K562 (cell line): Measurements from ENCODE around the gene BOLA3. TPM values are rescaled to one million over a fixed set of nuclear protein-coding genes. Genes with fewer than 3 reads are reported as not detected.

ENCODE experiments used
- ATAC-seq: fragments of 200-7000 bp; cut with Tn5 transposase; 3 replicates; pipeline ENCODE4 v1.9.1; 2020; ENCODE audit warnings: moderate library complexity
- BruUV-seq: library from RNA; stranded (reverse); fragments of 400-500 nt; replicated peaks from 2 replicates; lab custom pipeline; 2021; lab: Mats Ljungman, UMichigan
- CTCF ChIA-PET: fragments of 300-600 bp; formaldehyde crosslinking; extraction: SDS; loops from one replicate; lab custom pipeline; 2021; ENCODE audit warnings: low intra/inter-chr PET ratio; lab: Yijun Ruan, JAX
- POLR2A ChIA-PET: fragments of 300-600, 350-650 bp; sonication (Branson Sonifier 250); formaldehyde crosslinking; extraction: SDS; loops from one replicate; lab custom pipeline; 2021; ENCODE audit warnings: antibody characterized with exemption, inconsistent platforms; lab: Yijun Ruan, JAX
- DNase-seq, 4 experiments: peaks; one replicate each; pipeline versions ENCODE4 v3.0.0 to v3.0.0-alpha.2; 2011 to 2018; ENCODE audit warnings: low spot score in 3 of 4, mixed read lengths in 3 of 4; ENCODE audit errors: extremely low read depth in 1 of 4
- FAIRE-seq: peaks from 2 replicates; lab custom pipeline; 2011; peaks lifted over from hg19 to GRCh38; lab: Jason Lieb, UNC
- H2AFZ ChIP-seq: 2 replicates; pipeline ENCODE4 v1.6.0; 2011; ENCODE audit warnings: low read depth, low read length, control low read depth, inconsistent platforms
- H3K27ac ChIP-seq: fragments of 200-600 bp; 3 replicates; pipeline ENCODE4 v1.8.0; 2011; ENCODE audit warnings: low read depth, mild to moderate bottlenecking, control low read depth, inconsistent platforms, low read length, moderate library complexity, mixed read lengths; ENCODE audit errors: extremely low read depth
- H3K27me3 ChIP-seq, 2 experiments: fragments of 300-600 bp in 1 of 2; 2 replicates in 1 of 2; 3 replicates in 1 of 2; pipeline versions ENCODE4 v1.6.0 to v1.8.0; 2011; ENCODE audit warnings: inconsistent platforms in 2 of 2, low read length in 2 of 2, mild to moderate bottlenecking in 1 of 2, mixed read lengths in 1 of 2, moderate library complexity in 1 of 2; ENCODE audit not compliant: control insufficient read depth in 2 of 2, insufficient read depth in 2 of 2
- H3K36me3 ChIP-seq: fragments of 300-600 bp; 3 replicates; pipeline ENCODE4 v1.8.0; 2011; ENCODE audit warnings: mild to moderate bottlenecking, low read length, inconsistent platforms; ENCODE audit not compliant: control insufficient read depth, insufficient read depth
- H3K4me1 ChIP-seq, 2 experiments: fragments of 200-600 bp in 1 of 2; replicated peaks in 1 of 2; 2 replicates in 1 of 2; 3 replicates in 1 of 2; pipeline versions ENCODE4 v1.5.1 to v1.8.0; 2011; ENCODE audit warnings: inconsistent platforms in 2 of 2, low read length in 2 of 2, mild to moderate bottlenecking in 1 of 2, mixed read lengths in 1 of 2, moderate library complexity in 1 of 2; ENCODE audit not compliant: control insufficient read depth in 2 of 2, insufficient read depth in 2 of 2
- H3K4me2 ChIP-seq: 2 replicates; pipeline ENCODE4 v1.6.1; 2011; ENCODE audit warnings: low read length, control low read depth, inconsistent platforms, mixed read lengths; ENCODE audit not compliant: insufficient read depth
- H3K4me3 ChIP-seq: fragments of 200-600 bp; sonication (generic), shearing (Covaris generic); 2 replicates; pipeline ENCODE4 v1.5.1; 2016; ENCODE audit warnings: control low read depth, inconsistent platforms
- H3K79me2 ChIP-seq: fragments of 200-600 bp; 3 replicates; pipeline ENCODE4 v1.8.0; 2011; ENCODE audit warnings: low read length, inconsistent platforms; ENCODE audit not compliant: control insufficient read depth, insufficient read depth
- H3K9ac ChIP-seq, 2 experiments: 2 replicates each; pipeline versions ENCODE4 v1.6.0 to v1.6.1; 2011; ENCODE audit warnings: low read depth in 2 of 2, low read length in 2 of 2, control low read depth in 1 of 2, inconsistent platforms in 1 of 2, mild to moderate bottlenecking in 1 of 2, mixed read lengths in 1 of 2; ENCODE audit not compliant: insufficient read depth in 1 of 2
- H3K9me1 ChIP-seq: one replicate; pipeline ENCODE4 v1.6.0; 2011; ENCODE audit warnings: inconsistent platforms, mild to moderate bottlenecking, low read length, moderate library complexity; ENCODE audit not compliant: control insufficient read depth, insufficient read depth
- H3K9me3 ChIP-seq: replicated peaks from 2 replicates; pipeline ENCODE4 v1.5.1; 2011; ENCODE audit warnings: low read depth, low read length, inconsistent platforms; ENCODE audit not compliant: control insufficient read depth, insufficient read depth
- H4K20me1 ChIP-seq: replicated peaks from 2 replicates; pipeline ENCODE4 v1.6.1; 2011; ENCODE audit warnings: low read length, inconsistent platforms, mixed read lengths; ENCODE audit not compliant: control insufficient read depth, insufficient read depth
- CBFA2T3 ChIP-seq: fragments of 450-650 bp; IDR thresholded peaks from 2 replicates; pipeline ENCODE4 v1.6.1; 2017
- CC2D1A ChIP-seq: fragments of 450-650 bp; IDR thresholded peaks from 2 replicates; pipeline ENCODE4 v1.6.1; 2017; ENCODE audit warnings: mild to moderate bottlenecking
- CHD4 ChIP-seq: fragments of 200-600 bp; sonication (generic); IDR thresholded peaks from 3 replicates; pipeline ENCODE4 v1.6.1; 2012; ENCODE audit warnings: low read depth, mild to moderate bottlenecking, mixed read lengths, low read length, inconsistent platforms; ENCODE audit not compliant: insufficient read depth, insufficient replicate concordance, poor library complexity, severe bottlenecking
- ELF4 ChIP-seq: fragments of 450-650 bp; formaldehyde crosslinking; IDR thresholded peaks from 2 replicates; pipeline ENCODE4 v1.4.0; 2022; ENCODE audit warnings: missing genetic modification characterization
- GTF2A2 ChIP-seq: IDR thresholded peaks from 2 replicates; pipeline ENCODE4 v1.6.1; 2016; ENCODE audit warnings: mild to moderate bottlenecking, missing genetic modification characterization, missing compliant biosample characterization
- L3MBTL2 ChIP-seq: fragments of 450-650 bp; IDR thresholded peaks from 2 replicates; pipeline ENCODE4 v1.6.1; 2016; ENCODE audit warnings: mild to moderate bottlenecking, moderate library complexity
- POLR2H ChIP-seq: IDR thresholded peaks from 2 replicates; pipeline ENCODE4 v1.6.1; 2016; ENCODE audit warnings: missing genetic modification characterization, low read depth, mild to moderate bottlenecking, control low read depth, missing compliant biosample characterization, moderate library complexity
- SNIP1 ChIP-seq: fragments of 450-650 bp; IDR thresholded peaks from 2 replicates; pipeline ENCODE4 v1.7.1; 2017; ENCODE audit warnings: low read depth, mild to moderate bottlenecking
- TARDBP ChIP-seq: fragments of 450-650 bp; IDR thresholded peaks from 2 replicates; pipeline ENCODE4 v1.6.1; 2016
- THRAP3 ChIP-seq: fragments of 450-650 bp; IDR thresholded peaks from 2 replicates; pipeline ENCODE4 v1.6.1; 2016; ENCODE audit warnings: mild to moderate bottlenecking, inconsistent platforms, borderline replicate concordance
- TRIM25 ChIP-seq: fragments of 450-650 bp; IDR thresholded peaks from 2 replicates; pipeline ENCODE4 v1.7.0; 2016; ENCODE audit warnings: borderline replicate concordance
- ZNF165 ChIP-seq: fragments of 250-450 bp; sonication (Bioruptor Pico); IDR thresholded peaks from 2 replicates; pipeline ENCODE4 v1.4.0; 2020; ENCODE audit warnings: borderline replicate concordance
- ZNF174 ChIP-seq: fragments of 250-450 bp; sonication (Bioruptor Pico); IDR thresholded peaks from 2 replicates; pipeline ENCODE4 v1.4.0; 2020; ENCODE audit warnings: mild to moderate bottlenecking
- ZNF280A ChIP-seq: fragments of 450-650 bp; IDR thresholded peaks from 2 replicates; pipeline ENCODE4 v1.6.1; 2018; ENCODE audit warnings: mild to moderate bottlenecking, low read depth; ENCODE audit not compliant: partially characterized antibody
- ZNF512 ChIP-seq: IDR thresholded peaks from 2 replicates; pipeline ENCODE4 v1.6.1; 2016; ENCODE audit warnings: missing genetic modification characterization, missing compliant biosample characterization
- ZNF644 ChIP-seq: fragments of 200-800 bp; sonication (Bioruptor generic); IDR thresholded peaks from 2 replicates; pipeline ENCODE4 v1.6.1; 2016; ENCODE audit warnings: low read depth, missing genetic modification characterization, missing compliant biosample characterization
- WGBS: fragments of 100-300 bp; shearing (Covaris generic); methylation state at CpG from one replicate; pipeline ENCODE4 v1.1.6; 2016; ENCODE audit warnings: low coverage, mixed read lengths; ENCODE audit not compliant: insufficient coverage; ENCODE audit errors: missing lambda C conversion rate; 5-methylcytosine and 5-hydroxymethylcytosine counted together
- in situ Hi-C: fragments of 300-500 bp; cut with MboI; formaldehyde crosslinking; loops from 4 replicates; pipeline ENCODE4 v1.15.0; 2018; ENCODE audit warnings: inconsistent platforms, mixed read lengths
- intact Hi-C: fragments of 100-400 bp; cut with micrococcal nuclease; formaldehyde crosslinking; loops from 2 replicates; pipeline ENCODE4 v1.14.2; 2022
- polyA plus RNA-seq, 8 experiments: library from polyadenylated mRNA; depleted of rRNA in 4 of 8; stranded (reverse) in 5 of 8; unstranded in 3 of 8; fragments of >200 nt; fragmentation: Nextera tagmentation in 2 of 8; fragmentation: Illumina TruSeq in 1 of 8; extraction: Ambion mirVana in 2 of 8; extraction: Trizol in 1 of 8; gene quantifications; 2 replicates each; pipeline versions ENCODE4 v1.2.1 to v1.2.3, GENCODE V29; 2011 to 2014; ENCODE audit warnings: inconsistent platforms in 1 of 8, missing spikeins in 1 of 8
- total RNA-seq, 7 experiments: library from RNA; depleted of rRNA in 6 of 7; stranded (reverse); fragments of >200 nt in 6 of 7; fragmentation: Illumina TruSeq in 2 of 7; extraction: Trizol in 2 of 7; gene quantifications; 2 replicates each; pipeline versions ENCODE4 v1.2.1 to v1.2.3, GENCODE V29; 2011 to 2021; ENCODE audit warnings: low replicate concordance in 1 of 7

The BOLA3 gene
- total and polyA plus RNA-seq, 9 of the 15 experiments (the other 6 are each of a cell fraction or from before 2014, with no cell fraction given) = 149 to 619 (median 255) TPM

- Histone ChIP-seq H3K9ac (peak overlapping the region; percentile 88 to 92), H3K79me2 (no peaks in the 10 kb centered on the region), H3K4me2 (peak overlapping the region; percentile 84), H3K4me3 (peak overlapping the region; percentile 73), H3K4me1 (peaks cover 2 to 13% of the 10 kb centered on the region in 2 experiments; a peak in 2 of 5 replicates), H3K9me3 (peaks cover 7% of the 10 kb centered on the region; the same call in 1 of the 2 replicates), H3K9me1 (no peaks in the 10 kb centered on the region), H2AFZ (peak overlapping the region; percentile 99), H3K27ac (peak overlapping the region; percentile 96), H4K20me1 (no peaks in the 10 kb centered on the region), H3K36me3 (no peaks in the 10 kb centered on the region), H3K27me3 (no peaks in the 10 kb centered on the region)
- whole genome bisulfite sequencing = under 1% methylated on average over 47 of the region's 59 CpGs
- BruUV-seq = TSS peak; percentile 85
- FAIRE-seq = peak; percentile 89
- peak; percentile 99 for ATAC-seq
- ChIA-PET POLR2A (interaction anchor here (0.6 to 1.8 kb wide), 24 partner anchors 8 to 776 kb away, joined by 3 to 12 read pairs (median 4); partner anchors contain the start of genes ALMS1, BOLA3, MOB1A and MTHFD2), CTCF (interaction anchor here (0.6 kb wide), 1 partner anchor 28 kb away, joined by 5 read pairs; no protein-coding TSS in a partner anchor)
- in situ Hi-C loops = no loop called here
- intact Hi-C loops = loop anchor here (5.0 kb wide), 1 partner anchor 213 kb away; no protein-coding TSS in a partner anchor
- DNase-seq = peak; percentile 92 to 94 (median 92)
- TF ChIP-seq THRAP3 (no peak), CBFA2T3 (no peak), SNIP1 (peak; percentile 64; the same call in 1 of the 2 replicates), TARDBP (no peak), ZNF512 (tag) (no peak), TRIM25 (no peak), ELF4 (CRISPR knock-in tag) (peak; percentile 79; the same call in 1 of the 2 replicates), ZNF174 (CRISPR knock-in tag) (no peak), ZNF280A (no peak), L3MBTL2 (peak; percentile 98), POLR2H (tag) (peak; percentile 82), CHD4 (no peak), ZNF165 (CRISPR knock-in tag) (0 out of 2 replicates have a peak, but pooled peaks have one; percentile 72), ZNF644 (tag) (0 out of 2 replicates have a peak, but pooled peaks have one; percentile 52), GTF2A2 (no peak), CC2D1A (peak; percentile 96)
Observed at GRCh38 chr2:74119912-74120825, 27.5 kb downstream of the BOLA3 start.
